HS-5 (cell line): ENCODE measurements around the gene MTX3.
A peak's percentile ranks its signal among the peaks of the same experiment; 100 is the strongest.

Source experiments
- DNase-seq: peaks from one replicate; pipeline ENCODE4 v3.0.0-alpha.2; 2012; ENCODE audit warnings: low read depth

Gene MTX3, protein sequence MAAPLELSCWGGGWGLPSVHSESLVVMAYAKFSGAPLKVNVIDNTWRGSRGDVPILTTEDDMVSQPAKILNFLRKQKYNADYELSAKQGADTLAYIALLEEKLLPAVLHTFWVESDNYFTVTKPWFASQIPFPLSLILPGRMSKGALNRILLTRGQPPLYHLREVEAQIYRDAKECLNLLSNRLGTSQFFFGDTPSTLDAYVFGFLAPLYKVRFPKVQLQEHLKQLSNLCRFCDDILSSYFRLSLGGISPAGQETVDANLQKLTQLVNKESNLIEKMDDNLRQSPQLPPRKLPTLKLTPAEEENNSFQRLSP

DNA sequence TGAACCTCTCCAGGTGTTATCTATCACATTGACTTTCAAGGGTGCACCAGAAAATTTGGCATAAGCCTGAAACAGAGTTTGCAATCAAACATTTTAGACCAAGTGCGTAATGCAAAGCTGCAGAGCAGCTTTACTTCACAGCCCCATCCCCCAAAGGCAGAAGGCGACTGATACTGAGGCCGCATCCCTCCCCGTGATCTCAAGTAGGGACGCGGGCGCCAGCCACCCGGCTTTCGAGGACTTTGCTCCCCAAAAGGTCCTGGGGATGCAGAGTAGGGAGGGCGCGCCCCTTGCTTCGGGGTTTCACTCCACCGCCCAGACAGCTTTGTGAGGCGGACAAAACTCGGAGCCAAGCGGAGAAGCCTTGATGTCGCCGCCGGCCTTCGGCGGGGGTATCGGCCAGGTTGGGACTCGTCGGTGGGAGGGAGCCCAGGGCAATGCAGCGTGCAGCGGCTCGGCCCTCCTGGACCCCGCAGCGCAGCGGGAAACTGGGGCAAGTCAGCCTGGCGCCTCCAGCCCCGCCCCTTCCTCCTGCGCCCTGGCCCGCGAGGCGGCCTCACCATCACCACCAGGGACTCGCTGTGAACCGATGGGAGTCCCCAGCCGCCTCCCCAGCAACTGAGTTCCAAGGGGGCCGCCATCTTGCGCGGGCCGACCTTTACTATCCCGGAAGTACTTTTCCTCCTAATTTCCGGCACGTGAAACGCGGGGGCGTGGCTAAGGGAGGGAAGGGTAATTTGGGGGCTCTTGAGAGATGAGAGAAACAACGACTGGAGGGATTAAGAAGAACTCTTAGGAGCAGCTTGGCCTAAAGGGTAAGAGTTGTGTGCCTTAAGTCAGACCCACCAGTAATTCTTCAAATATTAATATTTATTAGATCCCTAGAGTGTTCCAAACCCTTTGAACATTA, at the start of gene MTX3:
MTX3 (minus strand) TSS at position 665 of the 910 bp plus-strand sequence; CDS start at position 641, 24 bp downstream.
- peak; percentile 52 for DNase-seq

DNA sequence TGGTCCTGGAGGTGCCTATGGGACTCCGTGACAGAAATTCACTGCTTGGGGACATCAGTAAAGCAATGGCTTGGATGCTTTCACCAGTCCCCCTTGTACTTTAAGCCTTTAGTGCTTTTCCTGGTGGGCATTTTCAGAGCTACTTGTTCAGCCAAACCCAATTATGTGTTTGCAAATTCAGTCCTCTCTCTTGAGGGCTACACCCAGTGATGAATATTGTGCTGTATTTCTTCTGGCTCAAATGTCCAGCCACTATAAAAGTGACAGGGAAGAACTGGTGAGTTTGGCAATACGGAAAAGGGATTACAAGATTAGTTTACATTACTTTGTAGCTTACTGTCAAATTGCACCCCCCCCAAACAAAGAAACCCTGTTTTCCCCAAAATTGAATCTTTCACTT, 48.6 kb upstream of the MTX3 start:
- DNase-seq: no peak

GRCh38 chr5:80037366-80037765, 46.3 kb upstream of the MTX3 start:
- no peak for DNase-seq

GRCh38 chr5:80036615-80037014, 45.6 kb upstream of the MTX3 start:
- DNase-seq: no peak

DNA sequence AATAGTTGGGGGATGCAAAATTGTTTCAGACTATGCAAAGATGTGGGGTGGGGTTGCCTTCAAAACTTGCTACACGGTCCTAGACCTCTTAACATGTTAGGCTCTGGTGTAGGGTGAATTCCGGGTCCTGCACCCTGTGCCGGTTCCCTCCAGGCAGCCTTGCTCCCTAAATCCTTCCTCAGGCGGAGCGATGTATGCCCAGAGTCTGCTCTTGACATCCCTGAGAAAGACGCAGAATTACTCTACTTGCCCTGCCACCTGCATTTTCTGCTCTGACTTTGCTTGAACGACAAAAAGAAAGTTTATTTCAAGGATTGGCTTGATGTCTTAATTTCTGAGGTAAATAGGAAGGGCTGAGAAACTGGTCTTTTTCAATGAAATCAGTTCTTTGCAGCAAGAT, 44.8 kb upstream of the MTX3 start:
- DNase-seq: no peak

- DNase-seq: no peak
Observed at GRCh38 chr5:80034962-80035821, 44.1 kb upstream of the MTX3 start, which contains the start of gene THBS4. TSS of gene THBS4 (plus strand) at chr5:80035348. CDS start at chr5:80035538, 190 bp downstream.

- no peak for DNase-seq
Observed at GRCh38 chr5:80034559-80034958, 43.5 kb upstream of the MTX3 start.

- no peak for DNase-seq
Observed at GRCh38 chr5:80033513-80033912, 42.5 kb upstream of the MTX3 start.

DNA sequence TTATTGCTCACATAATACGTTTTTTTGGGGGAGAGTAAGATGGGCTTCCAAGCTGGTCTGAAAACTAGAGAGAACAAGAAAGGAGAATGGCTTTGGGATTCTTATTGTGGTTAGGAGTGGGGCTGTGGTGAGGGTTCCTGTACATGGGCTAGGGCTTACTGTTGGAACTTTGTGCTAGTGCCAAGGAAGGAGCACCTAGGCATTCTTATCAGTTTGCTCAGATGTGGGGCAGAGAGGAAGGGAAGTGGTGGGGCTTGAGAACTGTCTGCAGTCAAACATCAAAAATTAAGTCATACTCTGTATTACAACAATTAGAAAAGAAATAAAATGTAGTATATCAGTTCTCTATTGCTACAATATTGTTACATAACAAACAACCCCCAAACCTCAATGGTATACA, 40.0 kb upstream of the MTX3 start:
- DNase-seq: no peak

GRCh38 chr5:80026841-80027240, 35.8 kb upstream of the MTX3 start:
- no peak for DNase-seq

GRCh38 chr5:80025069-80025468, 34.0 kb upstream of the MTX3 start:
- no peak for DNase-seq

GRCh38 chr5:80010754-80011392, 19.8 kb upstream of the MTX3 start:
- no peak for DNase-seq

GRCh38 chr5:80008995-80009765, 18.1 kb upstream of the MTX3 start:
- DNase-seq: no peak

DNA sequence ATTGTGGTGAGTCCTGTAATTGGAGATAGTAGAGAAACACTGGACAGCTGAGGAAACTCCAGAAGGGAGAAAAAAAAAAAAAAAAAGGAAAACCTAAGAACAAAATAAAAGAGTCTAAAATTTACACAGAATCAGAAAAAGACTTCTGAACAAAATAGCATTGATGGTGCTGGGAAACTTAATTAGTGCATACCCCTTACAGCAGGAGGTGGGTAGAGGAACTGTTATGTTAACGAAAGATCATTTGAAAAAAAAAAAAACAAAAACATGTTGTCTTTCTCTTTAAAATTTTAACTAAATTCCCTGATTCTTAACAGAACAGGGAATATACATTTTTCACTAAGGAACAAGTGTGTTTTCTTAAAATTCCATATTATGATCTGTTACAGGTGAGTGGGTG, 11.6 kb upstream of the MTX3 start:
- no peak for DNase-seq

DNA sequence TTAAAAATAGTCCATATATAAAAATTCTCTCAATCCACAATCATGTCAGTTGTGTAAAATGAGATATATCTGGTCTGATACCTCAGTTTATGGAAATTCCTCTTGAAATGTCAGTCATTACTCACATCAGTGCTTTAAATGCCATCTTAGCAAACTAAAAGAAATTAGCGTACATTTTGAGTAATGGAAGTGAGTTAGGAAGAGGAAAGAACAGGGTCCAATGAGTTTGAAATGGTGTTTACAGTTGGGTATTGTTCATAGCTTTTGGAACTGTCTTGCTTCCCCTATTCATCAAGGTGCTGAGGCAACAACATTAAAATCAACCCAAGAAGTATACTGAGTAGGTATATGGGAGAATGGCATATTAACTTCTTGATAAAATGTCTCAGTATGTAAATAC, 8.7 kb upstream of the MTX3 start:
- no peak for DNase-seq

- DNase-seq: no peak
Observed at GRCh38 chr5:79992891-79993657, 2.0 kb upstream of the MTX3 start.

DNA sequence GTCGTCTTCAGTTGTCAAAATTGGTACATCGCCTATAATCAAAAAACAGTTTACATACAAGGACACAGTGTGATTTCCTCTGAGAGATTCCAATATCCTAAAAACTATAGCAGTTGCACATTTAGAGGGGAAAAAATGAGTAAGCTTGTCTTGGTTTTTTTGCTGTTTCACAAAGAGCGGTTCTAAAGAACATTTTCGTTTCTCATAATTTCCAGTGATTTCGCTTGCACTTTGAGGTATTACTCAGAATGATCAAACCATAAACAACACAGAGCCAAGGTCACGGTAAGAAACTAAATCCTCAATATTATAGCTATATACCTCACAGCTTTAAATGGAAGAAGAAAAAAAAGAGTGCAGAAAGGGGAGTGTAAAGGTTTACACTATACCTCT, 861 bp downstream of the MTX3 start:
- DNase-seq: no peak

- DNase-seq: no peak
Observed at GRCh38 chr5:79986260-79986659, 4.8 kb downstream of the MTX3 start.

DNA sequence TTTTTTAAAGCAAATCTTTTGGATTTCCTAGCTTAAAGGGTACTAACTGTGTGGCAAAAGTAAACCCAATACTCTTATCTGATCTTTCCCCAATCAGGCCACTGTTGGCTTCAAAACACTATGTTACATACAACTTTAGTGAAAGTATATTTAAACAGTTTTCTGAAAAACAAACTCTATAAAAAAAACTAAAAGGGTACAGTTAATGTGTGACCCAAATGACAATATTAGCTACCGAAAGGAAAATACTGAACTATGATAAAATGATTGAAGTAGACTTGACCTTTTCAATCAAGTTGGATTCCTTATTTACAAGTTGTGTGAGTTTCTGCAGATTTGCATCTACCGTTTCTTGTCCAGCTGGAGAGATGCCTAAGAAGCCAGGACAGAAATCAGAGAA, 5.8 kb downstream of the MTX3 start:
- DNase-seq: no peak

DNA sequence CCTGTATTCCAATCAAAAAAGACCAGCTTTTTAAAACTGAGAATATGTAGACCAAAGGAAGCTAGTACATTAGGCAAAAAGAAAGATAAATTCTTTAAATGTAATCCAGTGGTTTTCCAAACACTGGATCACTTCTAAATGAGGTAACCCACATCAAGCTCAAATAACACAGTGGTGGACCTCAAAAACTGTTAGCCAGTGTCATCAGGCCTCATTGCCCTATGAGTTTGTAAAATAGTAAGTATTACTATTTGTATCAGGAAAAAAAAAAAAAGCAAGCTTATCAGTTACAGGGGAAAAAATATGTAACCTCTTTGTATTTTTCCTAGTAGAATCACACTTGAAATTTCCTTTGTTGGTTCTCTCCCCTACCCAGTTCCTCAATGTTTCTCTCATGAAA, 6.7 kb downstream of the MTX3 start:
- DNase-seq: no peak
